H9 (cell line): ENCODE measurements around the gene ATG5. TPM values are rescaled to one million over a fixed set of nuclear protein-coding genes. Genes with fewer than 3 reads are reported as not detected.
A peak's percentile ranks its signal among the peaks of the same experiment; 100 is the strongest.

Source experiments
- DNase-seq: peaks from one replicate; pipeline ENCODE4 v3.0.0-alpha.2; 2017
- H2AFZ ChIP-seq: one replicate; pipeline ENCODE4 v1.6.1; 2013; ENCODE audit warnings: mild to moderate bottlenecking, low read length, control low read depth, moderate library complexity
- H2AK5ac ChIP-seq: 2 replicates; pipeline ENCODE4 v1.6.1; 2013; ENCODE audit warnings: low read length, control low read depth, mixed read lengths; ENCODE audit not compliant: insufficient read length
- H2BK120ac ChIP-seq: one replicate; pipeline ENCODE4 v1.6.1; 2013; ENCODE audit warnings: low read depth, mild to moderate bottlenecking, low read length, control low read depth, inconsistent platforms; ENCODE audit not compliant: poor library complexity, severe bottlenecking
- H2BK12ac ChIP-seq: 2 replicates; pipeline ENCODE4 v1.6.1; 2013; ENCODE audit warnings: low read length, control low read depth, mixed read lengths, low read depth; ENCODE audit not compliant: insufficient read length
- H2BK15ac ChIP-seq: 2 replicates; pipeline ENCODE4 v1.6.1; 2013; ENCODE audit warnings: low read depth, low read length, control low read depth
- H2BK20ac ChIP-seq: one replicate; pipeline ENCODE4 v1.6.1; 2013; ENCODE audit warnings: low read depth, mild to moderate bottlenecking, low read length, control low read depth, inconsistent platforms; ENCODE audit not compliant: poor library complexity, severe bottlenecking
- H2BK5ac ChIP-seq: 2 replicates; pipeline ENCODE4 v1.6.1; 2013; ENCODE audit warnings: low read length, control low read depth, mixed read lengths; ENCODE audit not compliant: insufficient read length
- H3K14ac ChIP-seq: 2 replicates; pipeline ENCODE4 v1.6.1; 2013; ENCODE audit warnings: low read length, control low read depth; ENCODE audit not compliant: insufficient read depth
- H3K18ac ChIP-seq: 2 replicates; pipeline ENCODE4 v1.6.1; 2013; ENCODE audit warnings: low read depth, mild to moderate bottlenecking, mixed read lengths, low read length, control low read depth; ENCODE audit not compliant: insufficient read length
- H3K23ac ChIP-seq: 2 replicates; pipeline ENCODE4 v1.6.1; 2013; ENCODE audit warnings: low read length, control low read depth, mixed read lengths, low read depth; ENCODE audit not compliant: insufficient read length
- H3K23me2 ChIP-seq: 2 replicates; pipeline ENCODE4 v1.6.1; 2013; ENCODE audit warnings: low read depth, mild to moderate bottlenecking, mixed read lengths, low read length, control low read depth; ENCODE audit not compliant: insufficient read length, poor library complexity, severe bottlenecking
- H3K27ac ChIP-seq: 2 replicates; pipeline ENCODE4 v1.5.1; 2013; ENCODE audit warnings: low read length, control low read depth, mixed read lengths, low read depth; ENCODE audit not compliant: insufficient read length
- H3K27me3 ChIP-seq: 2 replicates; pipeline ENCODE4 v1.6.1; 2013; ENCODE audit warnings: low read length, control low read depth, inconsistent platforms; ENCODE audit not compliant: insufficient read depth
- H3K4ac ChIP-seq: 2 replicates; pipeline ENCODE4 v1.6.1; 2013; ENCODE audit warnings: low read depth, mild to moderate bottlenecking, control low read depth, inconsistent platforms, low read length, moderate library complexity
- H3K4me1 ChIP-seq: 2 replicates; pipeline ENCODE4 v1.6.1; 2013; ENCODE audit warnings: low read length, control low read depth, inconsistent platforms; ENCODE audit not compliant: insufficient read depth
- H3K4me2 ChIP-seq: 2 replicates; pipeline ENCODE4 v1.6.1; 2013; ENCODE audit warnings: low read length, control low read depth, mixed read lengths; ENCODE audit not compliant: insufficient read length, insufficient read depth
- H3K56ac ChIP-seq: 2 replicates; pipeline ENCODE4 v1.6.1; 2013; ENCODE audit warnings: low read depth, mild to moderate bottlenecking, mixed read lengths, low read length, control low read depth; ENCODE audit not compliant: insufficient read length
- H3K79me1 ChIP-seq: 2 replicates; pipeline ENCODE4 v1.6.1; 2013; ENCODE audit warnings: low read depth, mild to moderate bottlenecking, moderate library complexity, low read length, control low read depth, inconsistent platforms; ENCODE audit not compliant: insufficient read depth, poor library complexity, severe bottlenecking
- H3K79me2 ChIP-seq: 2 replicates; pipeline ENCODE4 v1.6.1; 2013; ENCODE audit warnings: low read length, control low read depth, inconsistent platforms; ENCODE audit not compliant: insufficient read depth
- H3K9ac ChIP-seq: 2 replicates; pipeline ENCODE4 v1.6.1; 2013; ENCODE audit warnings: low read length, control low read depth, mixed read lengths; ENCODE audit not compliant: insufficient read length; ENCODE audit errors: extremely low read depth
- H3K9me3 ChIP-seq: one replicate; pipeline ENCODE4 v1.6.1; 2013; ENCODE audit warnings: low read depth, low read length, inconsistent platforms; ENCODE audit not compliant: control insufficient read depth
- H3T11ph ChIP-seq: one replicate; pipeline ENCODE4 v1.6.1; 2013; ENCODE audit warnings: mild to moderate bottlenecking, low read length, control low read depth, inconsistent platforms
- H4K20me1 ChIP-seq: one replicate; pipeline ENCODE4 v1.6.1; 2013; ENCODE audit not compliant: control insufficient read depth, insufficient read length, insufficient read depth
- H4K5ac ChIP-seq: 2 replicates; pipeline ENCODE4 v1.6.1; 2013; ENCODE audit warnings: low read depth, mild to moderate bottlenecking, mixed read lengths, low read length, control low read depth; ENCODE audit not compliant: insufficient read length
- H4K8ac ChIP-seq: replicated peaks from 2 replicates; pipeline ENCODE4 v1.6.1; 2013; ENCODE audit warnings: low read length, control low read depth, mixed read lengths, low read depth; ENCODE audit not compliant: insufficient read length
- H4K91ac ChIP-seq: 2 replicates; pipeline ENCODE4 v1.6.1; 2013; ENCODE audit warnings: low read depth, mild to moderate bottlenecking, moderate library complexity, mixed read lengths, low read length, control low read depth; ENCODE audit not compliant: insufficient read length
- H3K27ac Mint-ChIP-seq, 3 experiments: 2 replicates in 2 of 3; 3 replicates in 1 of 3; pipeline ENCODE4 v1.8.0; 2020 to 2021; ENCODE audit warnings: mixed read lengths in 3 of 3, mild to moderate bottlenecking in 1 of 3, moderate library complexity in 1 of 3
- H3K27me3 Mint-ChIP-seq: 2 replicates; pipeline ENCODE4 v1.8.0; 2021; ENCODE audit warnings: low read depth, mild to moderate bottlenecking, moderate library complexity, mixed read lengths
- H3K36me3 Mint-ChIP-seq, 3 experiments: 2 replicates in 2 of 3; 3 replicates in 1 of 3; pipeline ENCODE4 v1.8.0; 2020 to 2021; ENCODE audit warnings: low read depth in 3 of 3, mixed read lengths in 3 of 3; ENCODE audit not compliant: insufficient read depth in 1 of 3
- H3K4me1 Mint-ChIP-seq, 2 experiments: 2 replicates each; pipeline ENCODE4 v1.8.0; 2020; ENCODE audit warnings: mixed read lengths in 2 of 2
- H3K4me3 Mint-ChIP-seq, 2 experiments: 2 replicates in 1 of 2; 3 replicates in 1 of 2; pipeline ENCODE4 v1.8.0; 2020 to 2021; ENCODE audit warnings: mild to moderate bottlenecking in 2 of 2, mixed read lengths in 2 of 2, moderate library complexity in 1 of 2
- H3K9me3 Mint-ChIP-seq, 2 experiments: 2 replicates in 1 of 2; 3 replicates in 1 of 2; pipeline ENCODE4 v1.8.0; 2020; ENCODE audit warnings: mild to moderate bottlenecking in 2 of 2, mixed read lengths in 2 of 2, moderate library complexity in 1 of 2
- WGBS: extraction: QIAGEN DNeasy Blood & Tissue Kit; methylation state at CpG from one replicate; pipeline ENCODE4 v1.1.7; 2013; ENCODE audit warnings: missing lambda C conversion rate, low lambda C conversion rate, mixed read lengths; ENCODE audit not compliant: insufficient read length; ENCODE audit errors: extremely low coverage; 5-methylcytosine and 5-hydroxymethylcytosine counted together
- total RNA-seq: library from RNA; stranded (reverse); gene quantifications from 2 replicates; pipeline ENCODE4 v1.2.1, GENCODE V29; 2021
- TF ChIP-seq, protein P1 (sequence below): fragments of 200-600 bp; sonication (generic); conservative IDR thresholded peaks from 3 replicates; pipeline ENCODE4 v1.8.0; 2021; ENCODE audit warnings: antibody characterized with exemption, mild to moderate bottlenecking

The ATG5 gene
- total RNA-seq, 1 experiment from 2014 or later: 36.7 TPM

GRCh38 chr6:106163446-106163965 is 162.1 kb downstream of the ATG5 start:
- 0 out of 7 replicates have a peak overlapping the region, but pooled peaks of 1 of the 3 experiments have one; percentile 44 for H3K27ac Mint-ChIP-seq
- peaks cover 44 to 48% of the 10 kb centered on the region in 2 experiments for H3K4me1 Mint-ChIP-seq

More at GRCh38 chr6:106163446-106163965, 162.1 kb downstream of the ATG5 start:
- Histone ChIP-seq H3K14ac (no peak overlapping the region), H4K5ac (no peak overlapping the region), H3K56ac (no peak overlapping the region), H3K18ac (no peak overlapping the region), H2AFZ (no peak overlapping the region), H3K9ac (no peak overlapping the region), H3K4me2 (no peak overlapping the region), H2BK15ac (no peak overlapping the region), H3K79me2 (no peaks in the 10 kb centered on the region), H4K8ac (no peak overlapping the region), H4K20me1 (no peaks in the 10 kb centered on the region), H3K23ac (no peak overlapping the region), H2AK5ac (no peak overlapping the region), H3K9me3 (no peaks in the 10 kb centered on the region), H3K4ac (no peak overlapping the region), H3K27me3 (no peaks in the 10 kb centered on the region; the same call in 1 of the 2 replicates), H3K79me1 (no peaks in the 10 kb centered on the region), H3K4me1 (peaks cover 2% of the 10 kb centered on the region; the same call in 1 of the 2 replicates), H3K27ac (no peak overlapping the region), H2BK12ac (no peak overlapping the region), H3K23me2 (no peaks in the 10 kb centered on the region), H2BK5ac (no peak overlapping the region), H2BK20ac (no peak overlapping the region), H4K91ac (no peak overlapping the region), H3T11ph (no peak overlapping the region), H2BK120ac (no peak overlapping the region)
- WGBS: no CpG with 5 or more reads among the region's 7 CpGs
- no peaks in the 10 kb centered on the region; a peak in 1 of 7 replicates for H3K36me3 Mint-ChIP-seq
- H3K27me3 Mint-ChIP-seq: peaks cover 8% of the 10 kb centered on the region
- TF ChIP-seq, protein P1, sequence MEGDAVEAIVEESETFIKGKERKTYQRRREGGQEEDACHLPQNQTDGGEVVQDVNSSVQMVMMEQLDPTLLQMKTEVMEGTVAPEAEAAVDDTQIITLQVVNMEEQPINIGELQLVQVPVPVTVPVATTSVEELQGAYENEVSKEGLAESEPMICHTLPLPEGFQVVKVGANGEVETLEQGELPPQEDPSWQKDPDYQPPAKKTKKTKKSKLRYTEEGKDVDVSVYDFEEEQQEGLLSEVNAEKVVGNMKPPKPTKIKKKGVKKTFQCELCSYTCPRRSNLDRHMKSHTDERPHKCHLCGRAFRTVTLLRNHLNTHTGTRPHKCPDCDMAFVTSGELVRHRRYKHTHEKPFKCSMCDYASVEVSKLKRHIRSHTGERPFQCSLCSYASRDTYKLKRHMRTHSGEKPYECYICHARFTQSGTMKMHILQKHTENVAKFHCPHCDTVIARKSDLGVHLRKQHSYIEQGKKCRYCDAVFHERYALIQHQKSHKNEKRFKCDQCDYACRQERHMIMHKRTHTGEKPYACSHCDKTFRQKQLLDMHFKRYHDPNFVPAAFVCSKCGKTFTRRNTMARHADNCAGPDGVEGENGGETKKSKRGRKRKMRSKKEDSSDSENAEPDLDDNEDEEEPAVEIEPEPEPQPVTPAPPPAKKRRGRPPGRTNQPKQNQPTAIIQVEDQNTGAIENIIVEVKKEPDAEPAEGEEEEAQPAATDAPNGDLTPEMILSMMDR: 0 out of 3 replicates have a peak, but pooled peaks have one; percentile 16
- H3K9me3 Mint-ChIP-seq: no peaks in the 10 kb centered on the region; a peak in 1 of 5 replicates
- DNase-seq: peak; percentile 52
- H3K4me3 Mint-ChIP-seq: no peak overlapping the region
